ENCODE results near the gene OTUD7B. TPM values are rescaled to one million over a fixed set of nuclear protein-coding genes. Genes with fewer than 3 reads are reported as not detected.

The OTUD7B gene
- total RNA-seq, 1 donor from 2014 or later: 15.7 TPM

GRCh38 chr1:149928401-149928724, 82.2 kb downstream of the OTUD7B start:
- peak overlapping the region; percentile 93 to 97 (median 95) for H3K9ac ChIP-seq (ENCODE audit: low read depth in 1 of 3, low read length in 3 of 3)
- H3K9me3 ChIP-seq (ENCODE audit: control insufficient read depth in 3 of 3, low read length in 3 of 3): no peaks in the 10 kb centered on the region
- no peaks in the 10 kb centered on the region for H3K27me3 ChIP-seq (ENCODE audit: control insufficient read depth in 3 of 3, insufficient read depth in 3 of 3, low read length in 3 of 3)
- H3K4me3 ChIP-seq (ENCODE audit: low read length in 3 of 3): peak overlapping the region; percentile 95 to 97 (median 97)
- H3K36me3 ChIP-seq (ENCODE audit: control insufficient read depth in 3 of 3, insufficient read depth in 3 of 3, low read length in 3 of 3): peaks cover 34 to 37% (median 37%) of the 10 kb centered on the region in 3 donors
- peak overlapping the region; percentile 91 for H3K27ac ChIP-seq (ENCODE audit: low read depth, low read length)
- peaks cover 25% of the 10 kb centered on the region in 3 donors for H3K4me1 ChIP-seq (ENCODE audit: control insufficient read depth in 3 of 3, insufficient read depth in 3 of 3, low read length in 3 of 3)

- Histone ChIP-seq H3K4me1 (ENCODE audit: control insufficient read depth in 3 of 3, insufficient read depth in 3 of 3, low read length in 3 of 3) (peaks cover 25% of the 10 kb centered on the region in 3 donors), H3K9ac (ENCODE audit: low read depth in 1 of 3, low read length in 3 of 3) (peak within 1 kb of the TSS; percentile 93 to 97 (median 95)), H3K36me3 (ENCODE audit: control insufficient read depth in 3 of 3, insufficient read depth in 3 of 3, low read length in 3 of 3) (peaks cover 40 to 42% (median 41%) of the 10 kb centered on the region in 3 donors), H3K27ac (ENCODE audit: low read depth, low read length) (peak within 1 kb of the TSS; percentile 91), H3K9me3 (ENCODE audit: control insufficient read depth in 3 of 3, low read length in 3 of 3) (no peaks in the 10 kb centered on the region), H3K4me3 (ENCODE audit: low read length in 3 of 3) (peak within 1 kb of the TSS; percentile 95 to 97 (median 97)), H3K27me3 (ENCODE audit: control insufficient read depth in 3 of 3, insufficient read depth in 3 of 3, low read length in 3 of 3) (no peaks in the 10 kb centered on the region)
These were observed 82.7 kb downstream of the OTUD7B start, which contains the start of gene SF3B4 for GRCh38 chr1:149927563-149928400. Gene SF3B4, minus strand, starts transcription at chr1:149927803. Its CDS starts 44 bp downstream, at chr1:149927759.

GRCh38 chr1:149927056-149927562, 83.4 kb downstream of the OTUD7B start:
- Histone ChIP-seq H3K4me1 (ENCODE audit: control insufficient read depth in 3 of 3, insufficient read depth in 3 of 3, low read length in 3 of 3) (peaks cover 25% of the 10 kb centered on the region in 3 donors), H3K9ac (ENCODE audit: low read depth in 1 of 3, low read length in 3 of 3) (peak overlapping the region; percentile 93 to 97 (median 95)), H3K4me3 (ENCODE audit: low read length in 3 of 3) (peak overlapping the region; percentile 95 to 97 (median 97)), H3K27ac (ENCODE audit: low read depth, low read length) (peak overlapping the region; percentile 91), H3K27me3 (ENCODE audit: control insufficient read depth in 3 of 3, insufficient read depth in 3 of 3, low read length in 3 of 3) (no peaks in the 10 kb centered on the region), H3K36me3 (ENCODE audit: control insufficient read depth in 3 of 3, insufficient read depth in 3 of 3, low read length in 3 of 3) (peaks cover 44 to 48% (median 45%) of the 10 kb centered on the region in 3 donors), H3K9me3 (ENCODE audit: control insufficient read depth in 3 of 3, low read length in 3 of 3) (no peaks in the 10 kb centered on the region)

GRCh38 chr1:149926296-149926695, 84.2 kb downstream of the OTUD7B start:
- Histone ChIP-seq H3K9ac (ENCODE audit: low read depth in 1 of 3, low read length in 3 of 3) (no peak overlapping the region), H3K27ac (ENCODE audit: low read depth, low read length) (no peak overlapping the region), H3K27me3 (ENCODE audit: control insufficient read depth in 3 of 3, insufficient read depth in 3 of 3, low read length in 3 of 3) (no peaks in the 10 kb centered on the region), H3K9me3 (ENCODE audit: control insufficient read depth in 3 of 3, low read length in 3 of 3) (no peaks in the 10 kb centered on the region), H3K4me3 (ENCODE audit: low read length in 3 of 3) (peak overlapping the region; percentile 39 to 97 (median 56)), H3K36me3 (ENCODE audit: control insufficient read depth in 3 of 3, insufficient read depth in 3 of 3, low read length in 3 of 3) (peaks cover 44 to 48% (median 45%) of the 10 kb centered on the region in 3 donors), H3K4me1 (ENCODE audit: control insufficient read depth in 3 of 3, insufficient read depth in 3 of 3, low read length in 3 of 3) (peaks cover 25% of the 10 kb centered on the region in 3 donors)

GRCh38 chr1:149925751-149926150, 84.8 kb downstream of the OTUD7B start:
- Histone ChIP-seq H3K4me3 (ENCODE audit: low read length in 3 of 3) (peak overlapping the region in 1 of 3 donors; percentile 39), H3K27me3 (ENCODE audit: control insufficient read depth in 3 of 3, insufficient read depth in 3 of 3, low read length in 3 of 3) (no peaks in the 10 kb centered on the region), H3K4me1 (ENCODE audit: control insufficient read depth in 3 of 3, insufficient read depth in 3 of 3, low read length in 3 of 3) (peaks cover 25% of the 10 kb centered on the region in 3 donors), H3K9ac (ENCODE audit: low read depth in 1 of 3, low read length in 3 of 3) (no peak overlapping the region), H3K9me3 (ENCODE audit: control insufficient read depth in 3 of 3, low read length in 3 of 3) (no peaks in the 10 kb centered on the region), H3K27ac (ENCODE audit: low read depth, low read length) (no peak overlapping the region), H3K36me3 (ENCODE audit: control insufficient read depth in 3 of 3, insufficient read depth in 3 of 3, low read length in 3 of 3) (peaks cover 44 to 48% (median 45%) of the 10 kb centered on the region in 3 donors)

- peaks cover 44 to 48% (median 45%) of the 10 kb centered on the region in 3 donors for H3K36me3 ChIP-seq (ENCODE audit: control insufficient read depth in 3 of 3, insufficient read depth in 3 of 3, low read length in 3 of 3)
- H3K4me3 ChIP-seq (ENCODE audit: low read length in 3 of 3): no peak overlapping the region
- H3K27me3 ChIP-seq (ENCODE audit: control insufficient read depth in 3 of 3, insufficient read depth in 3 of 3, low read length in 3 of 3): no peaks in the 10 kb centered on the region
- no peak overlapping the region for H3K9ac ChIP-seq (ENCODE audit: low read depth in 1 of 3, low read length in 3 of 3)
- H3K27ac ChIP-seq (ENCODE audit: low read depth, low read length): no peak overlapping the region
- H3K4me1 ChIP-seq (ENCODE audit: control insufficient read depth in 3 of 3, insufficient read depth in 3 of 3, low read length in 3 of 3): peaks cover 25% of the 10 kb centered on the region in 3 donors
- no peaks in the 10 kb centered on the region for H3K9me3 ChIP-seq (ENCODE audit: control insufficient read depth in 3 of 3, low read length in 3 of 3)
These were observed 85.2 kb downstream of the OTUD7B start for GRCh38 chr1:149925345-149925744.

GRCh38 chr1:149923626-149924025, 86.9 kb downstream of the OTUD7B start:
- peaks cover 0 to 3% (median 1%) of the 10 kb centered on the region in 3 donors for H3K27me3 ChIP-seq (ENCODE audit: control insufficient read depth in 3 of 3, insufficient read depth in 3 of 3, low read length in 3 of 3)
- no peak overlapping the region for H3K9ac ChIP-seq (ENCODE audit: low read depth in 1 of 3, low read length in 3 of 3)
- H3K9me3 ChIP-seq (ENCODE audit: control insufficient read depth in 3 of 3, low read length in 3 of 3): no peaks in the 10 kb centered on the region
- H3K4me1 ChIP-seq (ENCODE audit: control insufficient read depth in 3 of 3, insufficient read depth in 3 of 3, low read length in 3 of 3): peaks cover 24 to 25% (median 25%) of the 10 kb centered on the region in 3 donors
- no peak overlapping the region for H3K27ac ChIP-seq (ENCODE audit: low read depth, low read length)
- peaks cover 44 to 45% (median 44%) of the 10 kb centered on the region in 3 donors for H3K36me3 ChIP-seq (ENCODE audit: control insufficient read depth in 3 of 3, insufficient read depth in 3 of 3, low read length in 3 of 3)
- H3K4me3 ChIP-seq (ENCODE audit: low read length in 3 of 3): no peak overlapping the region

- Histone ChIP-seq H3K9me3 (ENCODE audit: control insufficient read depth in 3 of 3, low read length in 3 of 3) (no peaks in the 10 kb centered on the region), H3K36me3 (ENCODE audit: control insufficient read depth in 3 of 3, insufficient read depth in 3 of 3, low read length in 3 of 3) (peaks cover 2 to 5% (median 4%) of the 10 kb centered on the region in 3 donors), H3K27me3 (ENCODE audit: control insufficient read depth in 3 of 3, insufficient read depth in 3 of 3, low read length in 3 of 3) (peaks cover 5 to 16% (median 11%) of the 10 kb centered on the region in 3 donors), H3K4me1 (ENCODE audit: control insufficient read depth in 3 of 3, insufficient read depth in 3 of 3, low read length in 3 of 3) (no peaks in the 10 kb centered on the region), H3K9ac (ENCODE audit: low read depth in 1 of 3, low read length in 3 of 3) (no peak within 1 kb of the TSS), H3K4me3 (ENCODE audit: low read length in 3 of 3) (peak within 1 kb of the TSS in 2 of 3 donors; percentile 9 to 52), H3K27ac (ENCODE audit: low read depth, low read length) (no peak within 1 kb of the TSS)
These were observed 92.9 kb downstream of the OTUD7B start, which contains the start of gene SV2A for GRCh38 chr1:149917571-149918144. Gene SV2A, minus strand, starts transcription at chr1:149917844. Its CDS starts 4,004 bp downstream, at chr1:149913840.

GRCh38 chr1:149916898-149917252, 93.7 kb downstream of the OTUD7B start:
- Histone ChIP-seq H3K36me3 (ENCODE audit: control insufficient read depth in 3 of 3, insufficient read depth in 3 of 3, low read length in 3 of 3) (no peaks in the 10 kb centered on the region), H3K9ac (ENCODE audit: low read depth in 1 of 3, low read length in 3 of 3) (no peak overlapping the region), H3K4me1 (ENCODE audit: control insufficient read depth in 3 of 3, insufficient read depth in 3 of 3, low read length in 3 of 3) (no peaks in the 10 kb centered on the region), H3K27me3 (ENCODE audit: control insufficient read depth in 3 of 3, insufficient read depth in 3 of 3, low read length in 3 of 3) (peaks cover 5 to 16% (median 11%) of the 10 kb centered on the region in 3 donors), H3K27ac (ENCODE audit: low read depth, low read length) (no peak overlapping the region), H3K4me3 (ENCODE audit: low read length in 3 of 3) (no peak overlapping the region), H3K9me3 (ENCODE audit: control insufficient read depth in 3 of 3, low read length in 3 of 3) (no peaks in the 10 kb centered on the region)

All from skeletal muscle tissue (tissue), 4 donors.